ENCODE results near the gene CCDC50.

Gene CCDC50

GRCh38 chr3:191328962-191329653 lies at the start of gene CCDC50:
TSS of gene CCDC50 (plus strand) at chr3:191329394. CDS start at chr3:191329675, 281 bp downstream.
- DNase-seq = peak; percentile 31

GRCh38 chr3:191280111-191280510 lies 49.1 kb upstream of the CCDC50 start:
- no peak for DNase-seq

- DNase-seq = no peak
Observed at GRCh38 chr3:191280882-191281281, 48.3 kb upstream of the CCDC50 start.

- DNase-seq = no peak
Observed at GRCh38 chr3:191282251-191283185, 46.7 kb upstream of the CCDC50 start.

GRCh38 chr3:191283400-191283799 lies 45.8 kb upstream of the CCDC50 start:
- DNase-seq = no peak

- no peak for DNase-seq
Observed at GRCh38 chr3:191290311-191291025, 38.7 kb upstream of the CCDC50 start.

- no peak for DNase-seq
Observed at GRCh38 chr3:191292243-191293015, 36.8 kb upstream of the CCDC50 start.

GRCh38 chr3:191294291-191294690 lies 34.9 kb upstream of the CCDC50 start:
- DNase-seq = no peak

- no peak for DNase-seq
Observed at GRCh38 chr3:191296041-191296541, 33.1 kb upstream of the CCDC50 start.

- DNase-seq = no peak
Observed at GRCh38 chr3:191298846-191299245, 30.3 kb upstream of the CCDC50 start.

- no peak for DNase-seq
Observed at GRCh38 chr3:191300422-191300821, 28.8 kb upstream of the CCDC50 start.

- DNase-seq = no peak
Observed at GRCh38 chr3:191301017-191301416, 28.2 kb upstream of the CCDC50 start.

- DNase-seq = no peak
Observed at GRCh38 chr3:191301782-191302411, 27.3 kb upstream of the CCDC50 start.

- no peak for DNase-seq
Observed at GRCh38 chr3:191302451-191302850, 26.7 kb upstream of the CCDC50 start.

- DNase-seq = no peak
Observed at GRCh38 chr3:191303596-191303995, 25.6 kb upstream of the CCDC50 start.

- no peak for DNase-seq
Observed at GRCh38 chr3:191306428-191306827, 22.8 kb upstream of the CCDC50 start.

- no peak for DNase-seq
Observed at GRCh38 chr3:191307341-191307740, 21.9 kb upstream of the CCDC50 start.

- DNase-seq = no peak
Observed at GRCh38 chr3:191313296-191313695, 15.9 kb upstream of the CCDC50 start.

GRCh38 chr3:191314109-191314728 lies 15.0 kb upstream of the CCDC50 start:
- no peak for DNase-seq

GRCh38 chr3:191316876-191317603 lies 12.2 kb upstream of the CCDC50 start:
- DNase-seq = no peak

- no peak for DNase-seq
Observed at GRCh38 chr3:191320316-191320715, 8.9 kb upstream of the CCDC50 start.
